OCI-LY3 (cell line): ENCODE data around the gene PTP4A2.

Source experiments
- H2AFZ ChIP-seq: fragments of 200-600, 300-600 bp; shearing (Covaris generic); 2 replicates; pipeline ENCODE4 v1.6.0; 2014; ENCODE audit warnings: antibody characterized with exemption, low read depth, low read length
- H3K27ac ChIP-seq: fragments of 200-600, 300-600 bp; sonication (generic); 2 replicates; pipeline ENCODE4 v1.5.1; 2014; ENCODE audit warnings: mild to moderate bottlenecking, low read length, moderate library complexity, mixed read lengths
- H3K27me3 ChIP-seq: fragments of 200-600, 300-600 bp; sonication (generic); 2 replicates; pipeline ENCODE4 v1.6.1; 2014; ENCODE audit warnings: low read depth, low read length, mixed read lengths
- H3K36me3 ChIP-seq: fragments of 200-600, 300-600 bp; sonication (generic); replicated peaks from 2 replicates; pipeline ENCODE3; 2014; ENCODE audit warnings: low read depth, low read length, mixed read lengths
- H3K4me1 ChIP-seq: fragments of 300-600, 200-600 bp; sonication (generic); 2 replicates; pipeline ENCODE4 v1.6.1; 2014; ENCODE audit warnings: low read length, mixed read lengths
- H3K4me2 ChIP-seq: fragments of 200-600, 300-600 bp; sonication (generic); 2 replicates; pipeline ENCODE4 v1.6.1; 2014; ENCODE audit warnings: low read length, mixed read lengths
- H3K4me3 ChIP-seq: fragments of 300-600, 200-600 bp; sonication (generic); 2 replicates; pipeline ENCODE4 v1.5.1; 2014; ENCODE audit warnings: antibody characterized with exemption, mild to moderate bottlenecking, low read length, moderate library complexity
- H3K79me2 ChIP-seq: fragments of 300-600, 200-600 bp; shearing (Covaris generic); 2 replicates; pipeline ENCODE4 v1.6.1; 2014; ENCODE audit warnings: mild to moderate bottlenecking, low read length, mixed read lengths
- H3K9ac ChIP-seq: fragments of 300-600, 200-600 bp; shearing (Covaris generic); 2 replicates; pipeline ENCODE4 v1.6.0; 2014; ENCODE audit warnings: mild to moderate bottlenecking, low read length, moderate library complexity
- H3K9me3 ChIP-seq: fragments of 200-600, 300-600 bp; shearing (Covaris generic); 2 replicates; pipeline ENCODE4 v1.6.1; 2014; ENCODE audit warnings: low read length, mixed read lengths; ENCODE audit not compliant: insufficient read depth
- H4K20me1 ChIP-seq: fragments of 200-600, 300-600 bp; sonication (generic); 2 replicates; pipeline ENCODE4 v1.6.1; 2016; ENCODE audit warnings: low read length, mixed read lengths; ENCODE audit not compliant: insufficient read depth
- EZH2phosphoT487 ChIP-seq: fragments of 200-600 bp; shearing (Covaris generic); IDR thresholded peaks from 2 replicates; pipeline ENCODE4 v1.6.1; 2018; ENCODE audit warnings: antibody characterized with exemption, mixed run types, low read depth
- TF ChIP-seq, protein P1 (sequence below): fragments of 200-600, 300-600 bp; sonication (generic); IDR thresholded peaks from 2 replicates; pipeline ENCODE4 v1.5.1; 2014; ENCODE audit warnings: antibody characterized with exemption, low read length, low read depth

PTP4A2 gene

DNA sequence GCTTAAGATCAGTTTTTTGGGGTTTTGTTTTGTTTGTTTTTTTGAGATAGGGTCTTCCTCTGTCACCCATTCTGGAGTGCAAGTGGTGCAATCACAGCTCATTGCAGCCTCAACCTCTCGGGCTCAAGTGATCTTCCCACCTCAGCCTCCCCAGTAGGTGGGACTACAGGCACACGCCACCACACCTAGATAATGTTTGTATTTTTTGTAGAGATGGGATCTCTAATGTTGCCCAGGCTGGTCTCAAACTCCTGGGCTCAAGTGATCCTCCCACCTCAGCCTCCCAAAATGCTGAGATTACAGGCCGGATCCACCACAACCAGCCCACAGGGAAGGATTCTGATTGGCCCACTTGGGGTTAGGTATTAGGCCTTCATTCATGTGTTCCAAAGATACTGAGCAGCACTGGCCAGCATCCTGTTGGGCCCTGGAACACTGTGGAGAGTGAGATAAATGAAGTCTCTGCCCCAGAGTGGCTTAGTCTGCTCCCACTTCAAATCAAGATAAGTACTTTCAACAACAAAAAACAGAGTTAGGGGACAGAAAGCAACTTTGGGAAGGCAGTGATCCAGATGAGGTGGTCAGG is 54.7 kb downstream of the PTP4A2 start:
- Histone ChIP-seq H3K79me2 (no peaks in the 10 kb centered on the region), H3K27ac (no peak overlapping the region), H3K27me3 (no peaks in the 10 kb centered on the region), H2AFZ (no peak overlapping the region), H3K4me3 (no peak overlapping the region), H3K4me2 (no peak overlapping the region), H3K9ac (no peak overlapping the region), H3K36me3 (no peaks in the 10 kb centered on the region), H3K4me1 (peaks cover 16% of the 10 kb centered on the region), H4K20me1 (no peaks in the 10 kb centered on the region), H3K9me3 (no peaks in the 10 kb centered on the region)
- no peak for TF ChIP-seq EZH2phosphoT487
- TF ChIP-seq, protein P1, sequence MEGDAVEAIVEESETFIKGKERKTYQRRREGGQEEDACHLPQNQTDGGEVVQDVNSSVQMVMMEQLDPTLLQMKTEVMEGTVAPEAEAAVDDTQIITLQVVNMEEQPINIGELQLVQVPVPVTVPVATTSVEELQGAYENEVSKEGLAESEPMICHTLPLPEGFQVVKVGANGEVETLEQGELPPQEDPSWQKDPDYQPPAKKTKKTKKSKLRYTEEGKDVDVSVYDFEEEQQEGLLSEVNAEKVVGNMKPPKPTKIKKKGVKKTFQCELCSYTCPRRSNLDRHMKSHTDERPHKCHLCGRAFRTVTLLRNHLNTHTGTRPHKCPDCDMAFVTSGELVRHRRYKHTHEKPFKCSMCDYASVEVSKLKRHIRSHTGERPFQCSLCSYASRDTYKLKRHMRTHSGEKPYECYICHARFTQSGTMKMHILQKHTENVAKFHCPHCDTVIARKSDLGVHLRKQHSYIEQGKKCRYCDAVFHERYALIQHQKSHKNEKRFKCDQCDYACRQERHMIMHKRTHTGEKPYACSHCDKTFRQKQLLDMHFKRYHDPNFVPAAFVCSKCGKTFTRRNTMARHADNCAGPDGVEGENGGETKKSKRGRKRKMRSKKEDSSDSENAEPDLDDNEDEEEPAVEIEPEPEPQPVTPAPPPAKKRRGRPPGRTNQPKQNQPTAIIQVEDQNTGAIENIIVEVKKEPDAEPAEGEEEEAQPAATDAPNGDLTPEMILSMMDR = no peak

DNA sequence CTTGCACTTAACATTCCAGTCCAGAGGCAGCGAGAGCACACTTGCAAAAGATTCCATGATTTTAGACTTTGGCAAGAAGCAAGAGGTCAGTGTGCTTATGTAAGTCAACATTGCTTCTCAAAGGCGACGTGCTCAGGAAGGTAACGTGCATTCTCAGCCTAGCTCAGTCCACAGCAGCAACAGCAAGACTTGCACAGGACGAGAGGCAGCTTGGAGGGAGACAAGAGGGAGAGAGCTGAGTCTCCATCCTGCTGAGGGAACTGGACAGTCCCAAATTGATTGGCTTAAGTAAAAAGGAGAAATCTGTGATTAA is 56.5 kb downstream of the PTP4A2 start:
- peaks cover 9% of the 10 kb centered on the region for H3K4me1 ChIP-seq
- H2AFZ ChIP-seq = no peak overlapping the region
- no peaks in the 10 kb centered on the region for H3K79me2 ChIP-seq
- H4K20me1 ChIP-seq = no peaks in the 10 kb centered on the region
- H3K36me3 ChIP-seq = no peaks in the 10 kb centered on the region
- no peak overlapping the region for H3K27ac ChIP-seq
- H3K27me3 ChIP-seq = no peaks in the 10 kb centered on the region
- H3K4me3 ChIP-seq = no peak overlapping the region
- no peaks in the 10 kb centered on the region for H3K9me3 ChIP-seq
- no peak for TF ChIP-seq EZH2phosphoT487
- TF ChIP-seq, protein P1 = no peak
- H3K9ac ChIP-seq = no peak overlapping the region
- 0 out of 2 replicates have a peak overlapping the region, but pooled peaks have one; percentile 24 for H3K4me2 ChIP-seq

DNA sequence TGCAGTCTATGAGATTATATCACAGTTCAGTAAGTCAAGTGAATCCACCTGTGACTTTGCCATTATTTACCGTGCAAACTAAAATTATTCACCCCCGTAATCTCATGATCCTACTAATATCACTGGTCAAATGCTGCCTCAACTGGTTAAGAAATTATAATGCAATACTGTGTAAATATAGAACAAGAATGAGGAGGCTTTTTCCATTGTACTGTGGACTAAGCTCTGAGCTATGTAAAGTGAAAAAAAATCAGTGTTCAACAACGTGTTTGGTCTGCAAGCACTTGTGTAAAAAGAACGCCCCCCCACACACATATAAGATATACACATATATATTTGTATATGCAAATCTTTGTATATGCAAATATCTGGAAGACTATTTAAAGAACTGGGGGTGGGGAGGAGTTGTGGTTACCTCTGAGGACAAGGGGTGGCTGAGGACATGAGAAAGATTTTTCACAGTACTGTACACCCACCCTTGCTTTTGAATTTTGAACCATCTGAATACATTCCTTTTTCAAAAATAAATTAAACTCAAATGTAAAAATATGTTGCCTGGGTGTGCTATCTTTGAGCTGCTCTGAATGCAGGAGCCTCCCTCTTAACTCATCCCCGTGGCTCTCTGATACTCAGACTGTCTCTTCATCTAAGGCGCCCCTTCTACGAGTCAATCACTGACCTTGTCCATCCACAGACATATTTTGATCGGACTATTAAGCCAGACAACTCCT is 57.0 kb downstream of the PTP4A2 start:
- H4K20me1 ChIP-seq = no peaks in the 10 kb centered on the region
- H2AFZ ChIP-seq = no peak overlapping the region
- peak overlapping the region; percentile 24; the same call in 1 of the 2 replicates for H3K4me2 ChIP-seq
- H3K4me3 ChIP-seq = no peak overlapping the region
- H3K36me3 ChIP-seq = no peaks in the 10 kb centered on the region
- TF ChIP-seq, protein P1 = no peak
- TF ChIP-seq EZH2phosphoT487 = no peak
- H3K4me1 ChIP-seq = peaks cover 9% of the 10 kb centered on the region
- no peak overlapping the region for H3K9ac ChIP-seq
- no peak overlapping the region for H3K27ac ChIP-seq
- no peaks in the 10 kb centered on the region for H3K27me3 ChIP-seq
- no peaks in the 10 kb centered on the region for H3K9me3 ChIP-seq
- no peaks in the 10 kb centered on the region for H3K79me2 ChIP-seq

DNA sequence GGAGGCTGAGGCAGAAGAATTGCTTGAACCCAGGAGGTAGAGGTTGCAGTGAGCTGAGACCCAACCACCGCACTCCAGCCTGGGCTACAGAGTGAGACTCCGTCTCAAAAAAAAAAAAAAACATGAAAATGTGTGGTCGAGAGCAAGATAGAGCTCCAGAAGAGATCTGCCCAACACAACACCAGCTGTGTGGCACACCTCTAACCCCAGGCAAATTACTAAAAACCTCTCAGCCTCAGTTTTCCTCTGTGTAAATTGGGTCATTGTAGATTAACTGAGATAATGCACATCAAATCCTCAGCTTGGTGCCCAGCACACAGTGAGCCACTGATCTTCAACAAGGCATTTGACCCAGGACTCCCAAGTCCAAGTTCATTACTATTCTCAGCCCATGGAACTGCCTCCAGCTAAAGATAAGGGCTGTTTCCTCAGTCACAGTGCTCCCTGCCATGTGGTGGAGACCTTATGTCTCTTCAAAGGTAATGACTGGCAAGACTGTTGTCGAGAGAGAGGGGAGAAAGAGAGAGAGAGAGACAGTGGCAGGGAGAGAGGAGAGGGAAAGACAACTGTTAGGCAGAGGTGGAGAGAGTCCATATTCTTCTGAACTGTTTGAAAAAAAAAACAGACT is 58.1 kb downstream of the PTP4A2 start:
- Histone ChIP-seq H3K9me3 (no peaks in the 10 kb centered on the region), H3K36me3 (no peaks in the 10 kb centered on the region), H4K20me1 (no peaks in the 10 kb centered on the region), H3K9ac (no peak overlapping the region), H3K4me3 (no peak overlapping the region), H3K4me1 (peaks cover 9% of the 10 kb centered on the region), H3K4me2 (no peak overlapping the region), H2AFZ (no peak overlapping the region), H3K27me3 (no peaks in the 10 kb centered on the region), H3K79me2 (no peaks in the 10 kb centered on the region), H3K27ac (no peak overlapping the region)
- no peak for TF ChIP-seq EZH2phosphoT487
- TF ChIP-seq, protein P1 = no peak
